Mesendoderm (in vitro differentiated cells): ENCODE data around the gene ARMC3.

Experiments used
- DNase-seq: peaks from one replicate; pipeline ENCODE4 v3.0.0; 2013
- H2AK5ac ChIP-seq: 2 replicates; pipeline ENCODE4 v1.6.1; 2013; ENCODE audit warnings: low read length, inconsistent platforms
- H2BK120ac ChIP-seq: 2 replicates; pipeline ENCODE4 v1.6.1; 2013; ENCODE audit warnings: low read depth, mild to moderate bottlenecking, low read length, moderate library complexity, mixed read lengths
- H2BK15ac ChIP-seq: replicated peaks from 2 replicates; pipeline ENCODE4 v1.6.1; 2013; ENCODE audit warnings: low read depth, mild to moderate bottlenecking, moderate library complexity
- H2BK5ac ChIP-seq: 2 replicates; pipeline ENCODE4 v1.6.1; 2013; ENCODE audit warnings: low read length, inconsistent platforms
- H3K18ac ChIP-seq: 2 replicates; pipeline ENCODE4 v1.6.1; 2013; ENCODE audit warnings: mild to moderate bottlenecking, low read length, mixed read lengths
- H3K23ac ChIP-seq: one replicate; pipeline ENCODE4 v1.6.1; 2013; ENCODE audit warnings: low read length
- H3K27ac ChIP-seq: 2 replicates; pipeline ENCODE4 v1.5.1; 2013; ENCODE audit warnings: low read depth, mild to moderate bottlenecking, inconsistent platforms, low read length, moderate library complexity
- H3K27me3 ChIP-seq: 2 replicates; pipeline ENCODE4 v1.6.1; 2013; ENCODE audit warnings: low read length, control low read depth, mild to moderate bottlenecking, inconsistent platforms; ENCODE audit not compliant: insufficient read depth, poor library complexity
- H3K36me3 ChIP-seq: 2 replicates; pipeline ENCODE4 v1.6.1; 2013; ENCODE audit warnings: low read length, inconsistent platforms; ENCODE audit not compliant: control insufficient read depth, insufficient read depth
- H3K4ac ChIP-seq: one replicate; pipeline ENCODE4 v1.6.1; 2013; ENCODE audit warnings: low read depth, mild to moderate bottlenecking, low read length, moderate library complexity
- H3K4me1 ChIP-seq: 2 replicates; pipeline ENCODE4 v1.6.1; 2013; ENCODE audit warnings: low read depth, low read length, inconsistent platforms; ENCODE audit not compliant: control insufficient read depth
- H3K4me2 ChIP-seq: 2 replicates; pipeline ENCODE4 v1.6.1; 2013; ENCODE audit warnings: low read length
- H3K4me3 ChIP-seq: 2 replicates; pipeline ENCODE4 v1.5.1; 2013; ENCODE audit warnings: mild to moderate bottlenecking, low read length
- H3K56ac ChIP-seq: one replicate; pipeline ENCODE4 v1.6.1; 2013; ENCODE audit warnings: low read length
- H3K79me1 ChIP-seq: 2 replicates; pipeline ENCODE4 v1.6.1; 2013; ENCODE audit warnings: low read length, inconsistent platforms
- H3K79me2 ChIP-seq: 2 replicates; pipeline ENCODE4 v1.6.1; 2013; ENCODE audit warnings: mild to moderate bottlenecking, low read length; ENCODE audit not compliant: control insufficient read depth, insufficient read depth
- H3K9ac ChIP-seq: 2 replicates; pipeline ENCODE4 v1.6.1; 2013; ENCODE audit warnings: low read length, inconsistent platforms
- H4K5ac ChIP-seq: one replicate; pipeline ENCODE4 v1.6.1; 2013; ENCODE audit warnings: low read length
- H4K8ac ChIP-seq: one replicate; pipeline ENCODE4 v1.6.1; 2013; ENCODE audit warnings: low read depth, mild to moderate bottlenecking, control low read depth, low read length, moderate library complexity
- WGBS: extraction: QIAGEN DNeasy Blood & Tissue Kit; methylation state at CpG from one replicate; pipeline ENCODE4 v1.1.7; 2013; ENCODE audit warnings: low lambda C conversion rate, missing lambda C conversion rate; ENCODE audit not compliant: insufficient coverage; ENCODE audit errors: extremely low coverage; 5-methylcytosine and 5-hydroxymethylcytosine counted together

ARMC3 gene

DNA sequence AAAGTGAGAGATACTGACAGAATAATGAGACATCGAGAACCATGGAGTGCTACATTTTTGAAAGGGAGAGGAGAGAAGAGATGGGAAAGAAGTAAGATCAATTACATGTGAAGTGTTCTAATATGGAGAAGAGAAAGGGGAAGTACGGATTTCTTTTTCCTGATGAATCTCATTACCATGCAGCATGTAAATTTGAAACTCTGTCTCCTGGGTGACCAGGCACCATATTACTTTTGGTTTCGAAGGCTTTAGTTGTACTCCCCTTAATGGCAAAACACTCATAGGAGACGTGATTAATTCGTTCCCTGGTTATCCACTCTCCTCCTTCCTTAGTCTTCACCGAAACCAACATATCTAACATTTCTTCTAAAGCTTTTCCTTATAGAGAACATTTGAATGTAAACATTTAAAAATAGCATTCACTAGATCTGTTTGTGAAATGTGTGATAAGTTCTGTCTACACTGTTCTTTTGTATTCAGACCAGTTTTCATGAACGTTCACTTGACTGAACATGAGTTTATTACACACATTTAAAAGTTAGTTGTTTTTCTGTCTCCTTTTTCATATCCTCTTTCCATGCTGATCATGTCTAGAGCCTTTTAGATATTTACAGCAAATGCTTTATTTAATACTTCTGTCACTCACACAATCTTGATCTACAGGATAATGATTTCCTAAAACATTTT, 87.3 kb downstream of the ARMC3 start:
- no peak overlapping the region for H3K27ac ChIP-seq
- H3K4me1 ChIP-seq = no peaks in the 10 kb centered on the region
- no peak for DNase-seq
- no peak overlapping the region for H2BK5ac ChIP-seq
- H3K23ac ChIP-seq = no peak overlapping the region
- H3K4ac ChIP-seq = no peak overlapping the region
- no peak overlapping the region for H3K4me3 ChIP-seq
- no peaks in the 10 kb centered on the region for H3K27me3 ChIP-seq
- 100% methylated on average over 1 of the region's 7 CpGs for WGBS
- H2BK120ac ChIP-seq = no peak overlapping the region
- no peaks in the 10 kb centered on the region for H3K36me3 ChIP-seq
- no peak overlapping the region for H4K5ac ChIP-seq
- no peaks in the 10 kb centered on the region for H3K79me1 ChIP-seq
- no peak overlapping the region for H2AK5ac ChIP-seq
- H3K18ac ChIP-seq = no peak overlapping the region
- H2BK15ac ChIP-seq = no peak overlapping the region
- no peaks in the 10 kb centered on the region for H3K79me2 ChIP-seq
- H3K4me2 ChIP-seq = no peak overlapping the region
- no peak overlapping the region for H3K9ac ChIP-seq
- no peak overlapping the region for H4K8ac ChIP-seq
- H3K56ac ChIP-seq = no peak overlapping the region

GRCh38 chr10:23016636-23017035, 88.8 kb downstream of the ARMC3 start:
- no peaks in the 10 kb centered on the region for H3K4me1 ChIP-seq
- no CpG with 5 or more reads among the region's 3 CpGs for WGBS
- H3K79me1 ChIP-seq = no peaks in the 10 kb centered on the region
- no peak overlapping the region for H3K4me3 ChIP-seq
- no peak overlapping the region for H4K8ac ChIP-seq
- H2BK120ac ChIP-seq = no peak overlapping the region
- no peak overlapping the region for H2AK5ac ChIP-seq
- H4K5ac ChIP-seq = no peak overlapping the region
- H2BK15ac ChIP-seq = no peak overlapping the region
- H3K27ac ChIP-seq = no peak overlapping the region
- no peak overlapping the region for H3K4ac ChIP-seq
- H3K9ac ChIP-seq = no peak overlapping the region
- H3K27me3 ChIP-seq = no peaks in the 10 kb centered on the region
- DNase-seq = no peak
- no peak overlapping the region for H2BK5ac ChIP-seq
- H3K18ac ChIP-seq = no peak overlapping the region
- H3K4me2 ChIP-seq = no peak overlapping the region
- H3K23ac ChIP-seq = no peak overlapping the region
- H3K36me3 ChIP-seq = no peaks in the 10 kb centered on the region
- no peaks in the 10 kb centered on the region for H3K79me2 ChIP-seq
- no peak overlapping the region for H3K56ac ChIP-seq

DNA sequence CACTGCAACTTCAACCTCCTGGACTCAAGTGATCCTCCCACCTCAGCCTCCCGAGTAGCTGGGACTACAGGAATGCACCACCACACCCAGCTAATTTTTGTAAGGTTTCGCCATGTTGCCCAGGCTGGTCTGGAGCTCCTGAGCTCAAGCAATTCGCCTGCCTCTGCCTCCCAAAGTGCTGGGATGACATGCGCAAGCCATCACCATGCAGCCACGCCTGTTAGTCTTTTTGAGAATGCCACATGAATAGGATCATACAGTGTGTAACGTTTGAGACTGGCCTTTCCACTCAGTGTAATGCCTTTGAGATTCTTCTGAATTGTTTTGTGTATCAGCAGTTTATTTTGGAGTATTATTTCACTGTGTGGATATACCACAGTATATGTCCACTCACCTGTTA, 91.8 kb downstream of the ARMC3 start:
- no peak for DNase-seq
- Histone ChIP-seq H2BK120ac (no peak overlapping the region), H3K4me1 (no peaks in the 10 kb centered on the region), H3K56ac (no peak overlapping the region), H4K5ac (no peak overlapping the region), H3K4me3 (no peak overlapping the region), H3K27me3 (no peaks in the 10 kb centered on the region), H3K18ac (no peak overlapping the region), H4K8ac (no peak overlapping the region), H3K4ac (no peak overlapping the region), H3K9ac (no peak overlapping the region), H3K36me3 (no peaks in the 10 kb centered on the region), H2AK5ac (no peak overlapping the region), H2BK15ac (no peak overlapping the region), H3K4me2 (no peak overlapping the region), H3K79me2 (no peaks in the 10 kb centered on the region), H3K23ac (no peak overlapping the region), H3K79me1 (no peaks in the 10 kb centered on the region), H3K27ac (no peak overlapping the region), H2BK5ac (no peak overlapping the region)
- WGBS = no CpG with 5 or more reads among the region's 6 CpGs

DNA sequence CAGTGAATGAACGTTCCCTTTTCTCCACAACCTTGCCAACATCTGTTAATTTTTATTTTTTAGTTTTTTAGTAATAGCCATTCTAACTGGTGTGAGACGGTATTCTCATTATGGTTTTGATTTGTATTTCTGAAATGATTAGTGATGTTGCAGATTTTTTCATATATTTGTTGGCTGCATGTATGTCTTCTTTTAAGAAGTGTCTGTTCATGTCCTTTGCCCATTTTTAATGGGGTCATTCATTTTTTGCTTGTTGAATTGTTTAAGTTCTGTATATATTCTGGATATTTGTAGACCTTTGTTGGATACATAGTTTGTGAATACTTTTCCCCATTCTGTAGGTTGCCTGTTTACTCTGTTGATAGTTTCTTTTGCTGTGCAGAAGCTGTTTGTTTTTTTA, 93.6 kb downstream of the ARMC3 start:
- no peak overlapping the region for H3K56ac ChIP-seq
- no peak overlapping the region for H3K4ac ChIP-seq
- H3K27me3 ChIP-seq = no peaks in the 10 kb centered on the region
- no peaks in the 10 kb centered on the region for H3K36me3 ChIP-seq
- no peaks in the 10 kb centered on the region for H3K79me2 ChIP-seq
- no CpG with 5 or more reads among the region's 2 CpGs for WGBS
- no peak overlapping the region for H3K18ac ChIP-seq
- H3K23ac ChIP-seq = no peak overlapping the region
- H4K5ac ChIP-seq = no peak overlapping the region
- H3K27ac ChIP-seq = no peak overlapping the region
- H3K79me1 ChIP-seq = no peaks in the 10 kb centered on the region
- H4K8ac ChIP-seq = no peak overlapping the region
- H2BK15ac ChIP-seq = no peak overlapping the region
- H3K4me2 ChIP-seq = no peak overlapping the region
- H3K4me1 ChIP-seq = no peaks in the 10 kb centered on the region
- H3K9ac ChIP-seq = no peak overlapping the region
- no peak for DNase-seq
- no peak overlapping the region for H3K4me3 ChIP-seq
- no peak overlapping the region for H2BK5ac ChIP-seq
- H2BK120ac ChIP-seq = no peak overlapping the region
- H2AK5ac ChIP-seq = no peak overlapping the region

- no peak overlapping the region for H2BK15ac ChIP-seq
- H2AK5ac ChIP-seq = no peak overlapping the region
- H4K8ac ChIP-seq = no peak overlapping the region
- H3K4ac ChIP-seq = no peak overlapping the region
- no peak overlapping the region for H2BK5ac ChIP-seq
- no peaks in the 10 kb centered on the region for H3K4me1 ChIP-seq
- H2BK120ac ChIP-seq = no peak overlapping the region
- H3K27ac ChIP-seq = no peak overlapping the region
- H3K18ac ChIP-seq = no peak overlapping the region
- no peaks in the 10 kb centered on the region for H3K36me3 ChIP-seq
- DNase-seq = no peak
- H3K56ac ChIP-seq = no peak overlapping the region
- H3K79me2 ChIP-seq = no peaks in the 10 kb centered on the region
- WGBS = no CpG with 5 or more reads among the region's 2 CpGs
- no peak overlapping the region for H3K9ac ChIP-seq
- no peaks in the 10 kb centered on the region for H3K27me3 ChIP-seq
- H3K79me1 ChIP-seq = no peaks in the 10 kb centered on the region
- H4K5ac ChIP-seq = no peak overlapping the region
- H3K23ac ChIP-seq = no peak overlapping the region
- H3K4me3 ChIP-seq = no peak overlapping the region
- no peak overlapping the region for H3K4me2 ChIP-seq
Measured at GRCh38 chr10:23024002-23024401, 96.1 kb downstream of the ARMC3 start.

DNA sequence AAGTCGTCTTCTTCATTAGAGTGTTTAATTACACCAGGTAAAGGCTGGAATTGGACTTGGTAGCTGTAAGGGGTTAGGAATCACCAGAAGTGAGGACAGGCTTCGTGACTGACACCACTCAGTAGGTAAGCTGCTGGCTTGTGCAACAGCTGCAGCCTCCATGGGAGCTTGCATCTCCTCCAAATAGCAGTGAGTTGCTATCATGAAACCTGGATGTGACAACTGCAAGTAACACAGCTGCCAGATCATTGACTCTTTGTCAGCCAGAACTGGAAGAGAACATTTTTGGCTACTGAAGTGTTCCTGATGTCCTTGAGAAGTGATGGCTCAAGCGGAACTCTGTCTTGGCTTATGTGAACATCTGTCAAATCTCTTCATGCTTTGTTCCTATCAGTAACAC, 103.5 kb downstream of the ARMC3 start:
- H3K4me3 ChIP-seq = no peak overlapping the region
- H3K79me1 ChIP-seq = no peaks in the 10 kb centered on the region
- no CpG with 5 or more reads among the region's 3 CpGs for WGBS
- no peaks in the 10 kb centered on the region for H3K36me3 ChIP-seq
- no peak overlapping the region for H2BK15ac ChIP-seq
- H3K4me1 ChIP-seq = no peaks in the 10 kb centered on the region
- no peak overlapping the region for H2BK5ac ChIP-seq
- no peak overlapping the region for H3K9ac ChIP-seq
- H3K79me2 ChIP-seq = no peaks in the 10 kb centered on the region
- DNase-seq = no peak
- no peak overlapping the region for H2BK120ac ChIP-seq
- H3K4ac ChIP-seq = no peak overlapping the region
- no peak overlapping the region for H2AK5ac ChIP-seq
- no peak overlapping the region for H3K27ac ChIP-seq
- H3K18ac ChIP-seq = no peak overlapping the region
- H4K8ac ChIP-seq = no peak overlapping the region
- no peaks in the 10 kb centered on the region for H3K27me3 ChIP-seq
- H3K56ac ChIP-seq = no peak overlapping the region
- H3K23ac ChIP-seq = no peak overlapping the region
- no peak overlapping the region for H4K5ac ChIP-seq
- H3K4me2 ChIP-seq = no peak overlapping the region
